Right lobe of liver (tissue), 6 donors: ENCODE data around the gene MYO18A. TPM values are rescaled to one million over a fixed set of nuclear protein-coding genes. Genes with fewer than 3 reads are reported as not detected.

Source experiments
- ATAC-seq, 4 donors: fragments of 200-7000 bp; cut with Tn5 transposase; one replicate each; pipeline ENCODE4 v1.9.1; 2020; ENCODE audit warnings: mild to moderate bottlenecking in 4 of 4, moderate library complexity in 4 of 4
- DNase-seq, 3 donors: peaks; one replicate each; pipeline ENCODE4 v3.0.0-alpha.2; 2020
- H3K27ac ChIP-seq, 3 donors: fragments of 200-600 bp; one replicate each; pipeline ENCODE4 v1.8.0; 2022
- H3K27me3 ChIP-seq, 2 donors: fragments of 200-600 bp; one replicate each; pipeline ENCODE4 v1.8.0; 2022
- H3K36me3 ChIP-seq, 4 donors: fragments of 200-600 bp; sonication (generic) in 1 of 4; one replicate each; pipeline versions ENCODE4 v1.5.1 to v1.8.0; 2017 to 2022; ENCODE audit warnings: control low read depth in 1 of 4
- H3K4me1 ChIP-seq, 4 donors: fragments of 200-600 bp; sonication (generic) in 1 of 4; one replicate each; pipeline versions ENCODE4 v1.5.1 to v1.8.0; 2017 to 2022; ENCODE audit warnings: control low read depth in 1 of 4
- H3K4me3 ChIP-seq, 3 donors: fragments of 200-600 bp; one replicate each; pipeline ENCODE4 v1.8.0; 2022
- H3K9me3 ChIP-seq, 4 donors: fragments of 200-600 bp; sonication (generic) in 1 of 4; one replicate each; pipeline versions ENCODE4 v1.5.1 to v1.8.0; 2017 to 2022; ENCODE audit warnings: control low read depth in 1 of 4
- CTCF ChIP-seq, 4 donors: fragments of 200-600 bp in 3 of 4; fragments of 450-650 bp in 1 of 4; IDR thresholded peaks; one replicate each; pipeline versions ENCODE4 v1.5.1 to v1.8.0; 2016 to 2022; ENCODE audit warnings: antibody characterized with exemption in 4 of 4, mild to moderate bottlenecking in 2 of 4
- POLR2A ChIP-seq: fragments of 450-650 bp; IDR thresholded peaks from one replicate; pipeline ENCODE4 v1.6.1; 2017; ENCODE audit warnings: antibody characterized with exemption, mild to moderate bottlenecking
- WGBS: methylation state at CpG from one replicate; pipeline ENCODE4 v1.1.6; 2018; ENCODE audit warnings: low coverage, low lambda C conversion rate; ENCODE audit not compliant: insufficient coverage; ENCODE audit errors: missing lambda C conversion rate; 5-methylcytosine and 5-hydroxymethylcytosine counted together
- intact Hi-C, 2 donors: fragments of 100-400 bp; cut with DNase I; formaldehyde crosslinking; loops; one replicate each; pipeline versions ENCODE4 v1.11.2 to v1.14.1; 2022
- total RNA-seq, 6 experiments: library from RNA; depleted of rRNA in 2 of 6; stranded (reverse); fragments of >200 nt in 2 of 6; fragmentation: NEBNext Ultra II Directional in 3 of 6; extraction: Animal tissue kit (Norgen Biotek cat#: 25700) in 3 of 6; gene quantifications; one replicate each; pipeline versions ENCODE4 v1.1.0 to v1.2.4, GENCODE V29; 2016 to 2023
- donor health status: DM: no; HTN: yes; CAD: no.
- donor health status: DM: no; HTN: no; CAD: no.
- donor health status: DM: no; HTN: no; CAD: no.
- donor health status: DM: no; HTN: yes; CAD: no.
- donor health status: DM: no; HTN: yes; CAD: no.

Gene MYO18A
- total RNA-seq, 6 experiments from 2014 or later: 50.1 to 98.2 (median 81.8) TPM

- DNase-seq: no peak
- Histone ChIP-seq H3K27me3 (no peaks in the 10 kb centered on the region), H3K4me3 (no peak overlapping the region), H3K4me1 (peaks cover 0 to 4% (median 0%) of the 10 kb centered on the region in 4 donors), H3K9me3 (no peaks in the 10 kb centered on the region), H3K36me3 (no peaks in the 10 kb centered on the region), H3K27ac (no peak overlapping the region)
- intact Hi-C loops: loop anchor here (5.0 to 10.0 kb wide), 2 partner anchors 64 to 71 kb away; no protein-coding TSS in a partner anchor
- WGBS: 51% methylated on average over 3 of the region's 6 CpGs
- TF ChIP-seq CTCF (IDR thresholded peaks at IDR 0.05) (no peak), POLR2A (no peak)
- ATAC-seq: no peak
These were observed 36.0 kb upstream of the MYO18A start for GRCh38 chr17:29216181-29216580.

- 75% methylated on average over 4 of the region's 4 CpGs for WGBS
- ATAC-seq (no peak), DNase-seq (no peak)
- no peaks in the 10 kb centered on the region for H3K27me3 ChIP-seq
- H3K4me1 ChIP-seq: peaks cover 0 to 4% (median 0%) of the 10 kb centered on the region in 4 donors
- no peaks in the 10 kb centered on the region for H3K9me3 ChIP-seq
- H3K4me3 ChIP-seq: no peak overlapping the region
- intact Hi-C loops: loop anchor here (5.0 to 10.0 kb wide), 2 partner anchors 63 to 71 kb away; no protein-coding TSS in a partner anchor
- H3K36me3 ChIP-seq: no peaks in the 10 kb centered on the region
- no peak overlapping the region for H3K27ac ChIP-seq
- TF ChIP-seq CTCF (IDR thresholded peaks at IDR 0.05): no peak
- no peak for TF ChIP-seq POLR2A
These were observed 35.5 kb upstream of the MYO18A start for GRCh38 chr17:29215717-29216116.

- intact Hi-C loops: loop anchor here (5.0 to 10.0 kb wide), 2 partner anchors 63 to 70 kb away; no protein-coding TSS in a partner anchor
- 87% methylated on average over 6 of the region's 10 CpGs for WGBS
- DNase-seq (no peak), ATAC-seq (no peak)
- H3K27ac ChIP-seq: no peak overlapping the region
- peaks cover 0 to 4% (median 0%) of the 10 kb centered on the region in 4 donors for H3K4me1 ChIP-seq
- TF ChIP-seq POLR2A: no peak
- no peak for TF ChIP-seq CTCF (IDR thresholded peaks at IDR 0.05)
- H3K4me3 ChIP-seq: no peak overlapping the region
- no peaks in the 10 kb centered on the region for H3K27me3 ChIP-seq
- no peaks in the 10 kb centered on the region for H3K9me3 ChIP-seq
- no peaks in the 10 kb centered on the region for H3K36me3 ChIP-seq
These were observed 35.0 kb upstream of the MYO18A start for GRCh38 chr17:29215174-29215573.

- ATAC-seq (peak in 1 of 4 donors; percentile 48), DNase-seq (no peak)
- Histone ChIP-seq H3K9me3 (no peaks in the 10 kb centered on the region), H3K4me1 (peaks cover 0 to 4% (median 0%) of the 10 kb centered on the region in 4 donors), H3K27ac (no peak overlapping the region), H3K27me3 (no peaks in the 10 kb centered on the region), H3K36me3 (no peaks in the 10 kb centered on the region), H3K4me3 (no peak overlapping the region)
- WGBS: 79% methylated on average over 4 of the region's 8 CpGs
- intact Hi-C loops: loop anchor here (5.0 to 10.0 kb wide), 2 partner anchors 62 to 70 kb away; no protein-coding TSS in a partner anchor
- no peak for TF ChIP-seq CTCF (IDR thresholded peaks at IDR 0.05)
These were observed 34.3 kb upstream of the MYO18A start for GRCh38 chr17:29214215-29215146.
